Naive thymus-derived CD4-positive, alpha-beta T cell (primary cell): ENCODE measurements around the gene MBOAT2. TPM values are rescaled to one million over a fixed set of nuclear protein-coding genes. Genes with fewer than 3 reads are reported as not detected.
A peak's percentile ranks its signal among the peaks of the same experiment; 100 is the strongest.

Experiments used
- ATAC-seq: fragments of 150-1000 bp; cut with Tn5 transposase; 2 replicates; pipeline ENCODE4 v1.10.0; 2021; ENCODE audit warnings: mild to moderate bottlenecking, moderate library complexity
- CTCF ChIA-PET: fragments of 350-600 bp; sonication (Branson Sonifier 250); formaldehyde crosslinking; loops from one replicate; lab custom pipeline; 2021; ENCODE audit warnings: antibody characterized with exemption; lab: Charles Lee
- POLR2A ChIA-PET: fragments of 350-600 bp; sonication (Branson Sonifier 250); formaldehyde crosslinking; loops from one replicate; lab custom pipeline; 2021; ENCODE audit warnings: antibody characterized with exemption, inconsistent platforms; lab: Charles Lee
- DNase-seq, 9 donors: peaks; one replicate each; pipeline versions ENCODE4 v3.0.0 to v3.0.0-alpha.2; 2020 to 2022; ENCODE audit warnings: mixed read lengths in 1 of 9
- H3K27ac ChIP-seq: one replicate; pipeline ENCODE4 v1.7.0; 2013; ENCODE audit warnings: mild to moderate bottlenecking, low read depth, low read length, moderate library complexity
- H3K27me3 ChIP-seq, 2 donors: one replicate each; pipeline ENCODE4 v1.7.0; 2013; ENCODE audit warnings: low read length in 2 of 2, mild to moderate bottlenecking in 2 of 2, moderate library complexity in 2 of 2; ENCODE audit not compliant: control insufficient read depth in 2 of 2, insufficient read depth in 2 of 2
- H3K36me3 ChIP-seq, 3 experiments: 1 replicate in 2 of 3; 2 replicates in 1 of 3; pipeline ENCODE4 v1.7.0; 2013; ENCODE audit warnings: low read length in 3 of 3, mild to moderate bottlenecking in 3 of 3, moderate library complexity in 1 of 3; ENCODE audit not compliant: insufficient read depth in 3 of 3, control insufficient read depth in 2 of 3
- H3K4me1 ChIP-seq, 2 donors: one replicate each; pipeline ENCODE4 v1.7.0; 2013; ENCODE audit warnings: low read length in 2 of 2, mild to moderate bottlenecking in 2 of 2, moderate library complexity in 1 of 2; ENCODE audit not compliant: control insufficient read depth in 2 of 2, insufficient read depth in 2 of 2
- H3K4me3 ChIP-seq: 2 replicates; pipeline ENCODE4 v1.7.0; 2013; ENCODE audit warnings: mild to moderate bottlenecking, low read length
- H3K9me3 ChIP-seq, 3 experiments: 1 replicate in 2 of 3; 2 replicates in 1 of 3; pipeline ENCODE4 v1.7.0; 2013; ENCODE audit warnings: low read length in 3 of 3; ENCODE audit not compliant: control insufficient read depth in 2 of 3
- H3K27ac Mint-ChIP-seq, 9 donors: one replicate each; pipeline ENCODE4 v1.8.0; 2020 to 2022; ENCODE audit warnings: mixed read lengths in 9 of 9, mild to moderate bottlenecking in 8 of 9, moderate library complexity in 5 of 9, inconsistent platforms in 2 of 9
- H3K27me3 Mint-ChIP-seq, 5 donors: one replicate each; pipeline ENCODE4 v1.8.0; 2021 to 2022; ENCODE audit warnings: mixed read lengths in 5 of 5, mild to moderate bottlenecking in 1 of 5
- H3K36me3 Mint-ChIP-seq, 5 donors: one replicate each; pipeline ENCODE4 v1.8.0; 2020 to 2022; ENCODE audit warnings: mixed read lengths in 5 of 5, mild to moderate bottlenecking in 3 of 5, inconsistent platforms in 1 of 5
- H3K4me1 Mint-ChIP-seq, 7 donors: one replicate each; pipeline ENCODE4 v1.8.0; 2020 to 2022; ENCODE audit warnings: mixed read lengths in 7 of 7, mild to moderate bottlenecking in 3 of 7, inconsistent platforms in 1 of 7
- H3K4me3 Mint-ChIP-seq, 10 donors: one replicate each; pipeline ENCODE4 v1.8.0; 2020 to 2022; ENCODE audit warnings: mild to moderate bottlenecking in 10 of 10, mixed read lengths in 10 of 10, moderate library complexity in 6 of 10, inconsistent platforms in 2 of 10
- H3K9me3 Mint-ChIP-seq, 11 donors: one replicate each; pipeline ENCODE4 v1.8.0; 2020 to 2022; ENCODE audit warnings: mixed read lengths in 11 of 11, mild to moderate bottlenecking in 4 of 11, inconsistent platforms in 1 of 11, moderate library complexity in 1 of 11
- intact Hi-C, 2 donors: fragments of 100-400 bp; cut with micrococcal nuclease; formaldehyde crosslinking; loops; one replicate each; pipeline ENCODE4 v1.15.1; 2023
- polyA plus RNA-seq, 2 donors: library from polyadenylated mRNA; unstranded; fragments of 300-500 nt; fragmentation: Illumina TruSeq; gene quantifications; one replicate each; pipeline ENCODE4 v1.2.3, GENCODE V29; 2021
- total RNA-seq, 6 experiments: library from RNA in 5 of 6; stranded (reverse) in 5 of 6; gene quantifications; 1 replicate in 5 of 6; 2 replicates in 1 of 6; pipeline ENCODE4 v1.2.3 and lab custom pipeline; 2021 to 2026

MBOAT2 gene
- total and polyA plus RNA-seq, 7 experiments from 2014 or later: 0.90 to 6.0 (median 1.9) TPM

DNA sequence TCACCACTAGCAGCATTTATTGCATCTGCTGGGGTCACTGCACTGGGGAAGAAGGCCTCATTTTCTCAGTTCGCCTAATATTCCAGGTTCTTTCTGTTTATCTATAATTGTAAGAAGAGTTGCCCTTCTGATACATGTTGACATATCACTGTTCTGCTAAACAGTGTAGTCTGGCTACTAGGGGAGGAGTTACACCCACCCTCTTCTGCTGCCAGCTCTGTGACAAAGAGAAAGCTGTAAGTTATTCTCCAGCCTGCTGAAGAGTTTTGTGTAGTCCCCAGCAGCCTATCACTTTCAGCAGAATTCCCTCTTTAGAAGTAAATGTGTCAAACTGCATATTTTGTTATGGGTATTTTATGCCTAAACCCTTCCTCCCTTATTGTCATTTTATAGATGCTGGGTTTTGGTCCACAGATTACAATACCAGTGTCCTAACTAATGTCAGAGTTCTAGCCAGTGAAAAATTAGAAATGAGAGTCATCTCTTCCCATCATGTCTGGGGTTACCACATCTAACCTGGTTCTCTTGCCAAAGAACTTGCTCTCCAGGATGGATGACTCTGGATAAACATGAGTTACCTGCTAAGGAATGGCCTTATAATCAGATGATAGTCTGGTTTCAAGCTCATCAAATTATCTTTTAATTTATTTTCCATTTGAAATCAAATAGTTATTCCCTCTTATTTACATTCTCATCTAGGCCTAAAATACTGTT is 5.6 kb upstream of the MBOAT2 start:
- POLR2A ChIA-PET: no interaction called here

DNA sequence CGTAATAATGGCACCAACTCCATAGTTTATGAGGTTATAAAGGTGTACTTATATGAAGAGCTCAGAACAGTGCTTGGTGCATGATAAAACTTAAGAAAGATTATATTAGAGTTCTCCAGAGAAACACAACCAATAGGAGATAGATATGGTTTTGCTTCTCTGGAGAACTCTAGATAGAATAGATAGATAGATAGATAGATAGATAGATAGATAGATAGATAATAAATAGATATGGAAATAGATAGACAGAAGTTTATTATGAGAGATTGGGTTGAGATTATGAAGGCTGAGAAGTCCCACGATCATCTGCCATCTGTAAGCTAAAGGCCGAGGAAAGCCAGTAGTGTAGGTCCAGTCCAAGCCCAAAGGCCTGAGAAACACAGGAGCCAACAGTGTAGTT is 2.9 kb upstream of the MBOAT2 start:
- no peak overlapping the region for H3K4me3 Mint-ChIP-seq
- intact Hi-C loops: loop anchor here in 1 of 2 donors (10.0 kb wide), 1 partner anchor 198 kb away; the partner anchor contains the start of gene ASAP2
- H3K9me3 Mint-ChIP-seq: peaks cover 0 to 6% (median 0%) of the 10 kb centered on the region in 11 donors
- H3K36me3 Mint-ChIP-seq: peaks cover 0 to 3% (median 0%) of the 10 kb centered on the region in 5 donors
- H3K27ac Mint-ChIP-seq: peak overlapping the region in 1 of 9 donors; percentile 38
- H3K9me3 ChIP-seq: no peaks in the 10 kb centered on the region
- no peak overlapping the region for H3K27ac ChIP-seq
- DNase-seq (no peak), ATAC-seq (no peak)
- peaks cover 0 to 19% (median 4%) of the 10 kb centered on the region in 5 donors for H3K27me3 Mint-ChIP-seq
- H3K4me1 ChIP-seq: peaks cover 0 to 3% of the 10 kb centered on the region in 2 donors
- no peak overlapping the region for H3K4me3 ChIP-seq
- H3K4me1 Mint-ChIP-seq: peaks cover 6 to 16% (median 13%) of the 10 kb centered on the region in 7 donors
- H3K36me3 ChIP-seq: no peaks in the 10 kb centered on the region
- POLR2A ChIA-PET: no interaction called here
- H3K27me3 ChIP-seq: no peaks in the 10 kb centered on the region
- CTCF ChIA-PET: interaction anchor here (0.5 kb wide), 1 partner anchor 49 kb away, joined by 4 read pairs; no protein-coding TSS in a partner anchor

More for the DNA sequence above, 5.6 kb upstream of the MBOAT2 start:
- CTCF ChIA-PET: no interaction called here
- Histone ChIP-seq H3K4me3 (no peak overlapping the region), H3K36me3 (no peaks in the 10 kb centered on the region), H3K4me1 (no peaks in the 10 kb centered on the region), H3K27ac (no peak overlapping the region), H3K27me3 (peaks cover 0 to 4% of the 10 kb centered on the region in 2 donors), H3K9me3 (no peaks in the 10 kb centered on the region)
- Mint-ChIP-seq H3K27ac (no peak overlapping the region), H3K36me3 (peaks cover 0 to 1% (median 0%) of the 10 kb centered on the region in 5 donors), H3K4me1 (peaks cover 0 to 9% (median 6%) of the 10 kb centered on the region in 7 donors), H3K27me3 (peaks cover 0 to 24% (median under 1%) of the 10 kb centered on the region in 5 donors), H3K4me3 (no peak overlapping the region), H3K9me3 (peaks cover 0 to 6% (median 0%) of the 10 kb centered on the region in 11 donors)
- intact Hi-C loops: loop anchor here in 1 of 2 donors (10.0 kb wide), 1 partner anchor 196 kb away; the partner anchor contains the start of gene ASAP2
- DNase-seq: no peak
- no peak for ATAC-seq

GRCh38 chr2:9004338-9005204 is 1.1 kb upstream of the MBOAT2 start:
- peak overlapping the region in 8 of 9 donors; percentile 56 to 86 (median 70) for H3K27ac Mint-ChIP-seq
- peaks cover 0 to 18% (median 4%) of the 10 kb centered on the region in 5 donors for H3K27me3 Mint-ChIP-seq
- ATAC-seq (no peak), DNase-seq (no peak)
- ChIA-PET CTCF (no interaction called here), POLR2A (no interaction called here)
- Histone ChIP-seq H3K4me1 (peaks cover 0 to 3% of the 10 kb centered on the region in 2 donors), H3K9me3 (no peaks in the 10 kb centered on the region), H3K27ac (peak overlapping the region; percentile 62), H3K4me3 (peak overlapping the region; percentile 60), H3K36me3 (no peaks in the 10 kb centered on the region), H3K27me3 (peaks cover 0 to 3% of the 10 kb centered on the region in 2 donors)
- peaks cover 0 to 6% (median 0%) of the 10 kb centered on the region in 11 donors for H3K9me3 Mint-ChIP-seq
- H3K4me1 Mint-ChIP-seq: peaks cover 7 to 22% (median 19%) of the 10 kb centered on the region in 7 donors
- H3K36me3 Mint-ChIP-seq: peaks cover 0 to 3% (median 0%) of the 10 kb centered on the region in 5 donors
- H3K4me3 Mint-ChIP-seq: peak overlapping the region; percentile 65 to 92 (median 82)
- intact Hi-C loops: loop anchor here (1.0 to 10.0 kb wide), 6 partner anchors 167 to 628 kb away; partner anchors contain the start of genes ASAP2 (in 1 of the 2), CPSF3 (in 1 of the 2), ID2 (in 1 of the 2) and ITGB1BP1 (in 1 of the 2)

- H3K36me3 Mint-ChIP-seq: peaks cover 0 to 3% (median 0%) of the 10 kb centered on the region in 5 donors
- ChIA-PET CTCF (no interaction called here), POLR2A (interaction anchor here (1.0 kb wide), 1 partner anchor 15 kb away, joined by 4 read pairs; no protein-coding TSS in a partner anchor)
- intact Hi-C loops: loop anchor here (1.0 to 10.0 kb wide), 6 partner anchors 166 to 629 kb away; partner anchors contain the start of genes ASAP2 (in 1 of the 2), CPSF3 (in 1 of the 2), ID2 (in 1 of the 2) and ITGB1BP1 (in 1 of the 2)
- Histone ChIP-seq H3K36me3 (no peaks in the 10 kb centered on the region), H3K4me3 (peak overlapping the region; percentile 32), H3K27ac (no peak overlapping the region), H3K27me3 (peaks cover 0 to 3% of the 10 kb centered on the region in 2 donors), H3K4me1 (peaks cover 0 to 3% of the 10 kb centered on the region in 2 donors), H3K9me3 (no peaks in the 10 kb centered on the region)
- H3K4me1 Mint-ChIP-seq: peaks cover 14 to 25% (median 22%) of the 10 kb centered on the region in 7 donors
- peaks cover 0 to 19% (median 4%) of the 10 kb centered on the region in 5 donors for H3K27me3 Mint-ChIP-seq
- H3K4me3 Mint-ChIP-seq: peak overlapping the region in 1 of 10 donors; percentile 82
- no peak for ATAC-seq
- peaks cover 0 to 6% (median 0%) of the 10 kb centered on the region in 11 donors for H3K9me3 Mint-ChIP-seq
- no peak for DNase-seq
- no peak overlapping the region for H3K27ac Mint-ChIP-seq
These were observed 193 bp downstream of the MBOAT2 start for GRCh38 chr2:9003366-9003615.

- peaks cover 0 to 3% (median 0%) of the 10 kb centered on the region in 5 donors for H3K36me3 Mint-ChIP-seq
- peak overlapping the region in 4 of 9 donors; percentile 19 to 78 (median 28) for H3K27ac Mint-ChIP-seq
- H3K9me3 Mint-ChIP-seq: peaks cover 0 to 6% (median 0%) of the 10 kb centered on the region in 11 donors
- H3K4me3 Mint-ChIP-seq: peak overlapping the region; percentile 73 to 89 (median 84)
- H3K27me3 Mint-ChIP-seq: peaks cover 0 to 23% (median 4%) of the 10 kb centered on the region in 5 donors
- H3K4me1 ChIP-seq: peaks cover 0 to 3% of the 10 kb centered on the region in 2 donors
- peaks cover 0 to 3% of the 10 kb centered on the region in 2 donors for H3K27me3 ChIP-seq
- POLR2A ChIA-PET: interaction anchor here (1.0 kb wide), 1 partner anchor 15 kb away, joined by 4 read pairs; no protein-coding TSS in a partner anchor
- ATAC-seq (no peak), DNase-seq (peak in 8 of 9 donors; percentile 1 to 27 (median 18))
- CTCF ChIA-PET: no interaction called here
- intact Hi-C loops: loop anchor here (1.0 to 10.0 kb wide), 6 partner anchors 166 to 630 kb away; partner anchors contain the start of genes ASAP2 (in 1 of the 2), CPSF3 (in 1 of the 2), ID2 (in 1 of the 2) and ITGB1BP1 (in 1 of the 2)
- peaks cover 14 to 25% (median 22%) of the 10 kb centered on the region in 7 donors for H3K4me1 Mint-ChIP-seq
- no peaks in the 10 kb centered on the region for H3K9me3 ChIP-seq
- peak overlapping the region; percentile 32 for H3K4me3 ChIP-seq
- no peak overlapping the region for H3K27ac ChIP-seq
- no peaks in the 10 kb centered on the region for H3K36me3 ChIP-seq
These were observed 683 bp downstream of the MBOAT2 start for GRCh38 chr2:9002637-9003365.
